CD4-positive, alpha-beta T cell treated with Interleukin-15 for 4 hours (primary cell): ENCODE measurements around the gene SUFU.
"Not testable (repeated sequence)": the region's sequence is repeated elsewhere in the genome, so short reads cannot be mapped to it uniquely, and the experiment has no call there.

Experiments used
- DNase-seq: peaks from one replicate; pipeline ENCODE4 v3.0.0-alpha.2; 2020; ENCODE audit warnings: low spot score

The SUFU gene

GRCh38 chr10:102480396-102480795 lies 23.4 kb upstream of the SUFU start:
- no peak for DNase-seq

- no peak for DNase-seq
Measured at GRCh38 chr10:102484021-102484420, 19.8 kb upstream of the SUFU start.

DNA sequence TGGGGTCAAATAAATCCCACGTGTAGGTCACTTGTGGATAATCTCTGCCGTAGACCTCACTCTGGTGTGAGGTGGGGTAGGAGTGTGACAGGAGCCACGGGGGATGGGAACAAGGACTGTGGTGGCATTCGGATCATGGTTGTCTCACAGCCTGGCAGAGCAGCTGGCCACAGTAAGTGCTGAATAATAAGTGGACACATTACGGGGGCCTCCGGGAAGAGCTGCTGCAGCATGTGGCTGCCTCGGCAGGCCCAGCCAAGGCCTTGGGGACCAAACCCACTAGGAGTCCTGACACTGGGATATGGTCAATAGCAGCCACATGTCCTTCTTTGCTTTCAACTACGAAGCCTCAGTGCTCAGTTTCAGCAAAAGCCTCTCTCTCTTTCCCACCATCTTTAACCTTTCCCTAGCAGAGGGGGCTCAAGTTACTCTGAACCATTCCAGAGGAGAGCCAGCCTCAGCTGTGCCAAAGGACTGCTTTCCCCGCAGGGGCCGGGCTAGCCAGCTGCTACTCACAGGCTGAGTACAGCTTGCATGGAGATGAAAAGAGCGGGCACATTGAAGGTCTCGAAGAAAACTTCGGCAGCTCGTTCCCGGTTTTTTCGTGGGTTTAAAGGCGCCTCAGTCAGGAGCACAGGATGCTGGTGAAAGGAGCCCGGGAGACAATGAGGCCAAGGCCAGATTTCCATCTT lies 18.5 kb upstream of the SUFU start:
- no peak for DNase-seq

DNA sequence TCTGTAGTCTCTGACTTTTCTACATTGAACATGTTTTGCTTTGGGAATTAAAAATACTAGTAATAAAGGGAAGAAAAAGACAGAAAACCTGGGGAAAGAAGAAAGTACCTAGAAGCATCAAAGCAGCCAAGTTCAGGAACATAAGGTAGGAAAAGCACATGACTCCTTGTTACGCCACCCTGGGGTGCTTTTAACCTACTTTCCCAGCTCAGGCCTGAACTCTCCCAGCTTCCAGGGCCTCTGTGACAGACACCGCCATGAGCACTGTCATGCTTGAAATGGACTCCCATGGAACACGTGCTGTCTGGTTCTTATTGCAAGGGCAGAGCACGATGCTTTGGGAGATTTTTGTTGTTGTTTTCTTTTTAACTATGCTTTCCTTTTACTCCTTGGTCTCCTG lies 12.6 kb upstream of the SUFU start:
- no peak for DNase-seq

- DNase-seq, result no peak
Measured at GRCh38 chr10:102492344-102492939, 11.3 kb upstream of the SUFU start.

GRCh38 chr10:102492983-102493382 lies 10.8 kb upstream of the SUFU start:
- no peak for DNase-seq

- DNase-seq, result no peak
Measured at GRCh38 chr10:102493771-102494170, 10.0 kb upstream of the SUFU start.

GRCh38 chr10:102497545-102497944 lies 6.2 kb upstream of the SUFU start:
- DNase-seq, result no peak

- DNase-seq, result no peak
Measured at GRCh38 chr10:102499356-102499755, 4.4 kb upstream of the SUFU start.

GRCh38 chr10:102500686-102501085 lies 3.1 kb upstream of the SUFU start:
- not testable (repeated sequence) for DNase-seq

- DNase-seq, result no peak
Measured at GRCh38 chr10:102501201-102502028, 2.4 kb upstream of the SUFU start.

DNA sequence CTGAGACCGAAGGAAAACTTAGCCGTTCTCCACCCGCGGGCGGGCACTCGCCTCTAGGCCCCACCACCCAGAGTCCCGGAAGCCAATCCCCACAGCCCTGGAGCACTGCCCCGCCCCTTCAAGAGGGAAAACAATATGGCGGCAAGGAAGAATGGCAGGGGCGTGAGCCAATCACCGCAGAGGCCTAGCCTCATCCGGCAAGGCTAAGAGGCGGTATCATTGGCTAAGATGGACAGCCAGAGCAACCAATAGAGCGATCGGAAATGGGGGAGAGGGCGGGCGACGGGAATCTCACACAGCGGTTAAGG lies 1.8 kb upstream of the SUFU start:
- DNase-seq, result peak; percentile 99

DNA sequence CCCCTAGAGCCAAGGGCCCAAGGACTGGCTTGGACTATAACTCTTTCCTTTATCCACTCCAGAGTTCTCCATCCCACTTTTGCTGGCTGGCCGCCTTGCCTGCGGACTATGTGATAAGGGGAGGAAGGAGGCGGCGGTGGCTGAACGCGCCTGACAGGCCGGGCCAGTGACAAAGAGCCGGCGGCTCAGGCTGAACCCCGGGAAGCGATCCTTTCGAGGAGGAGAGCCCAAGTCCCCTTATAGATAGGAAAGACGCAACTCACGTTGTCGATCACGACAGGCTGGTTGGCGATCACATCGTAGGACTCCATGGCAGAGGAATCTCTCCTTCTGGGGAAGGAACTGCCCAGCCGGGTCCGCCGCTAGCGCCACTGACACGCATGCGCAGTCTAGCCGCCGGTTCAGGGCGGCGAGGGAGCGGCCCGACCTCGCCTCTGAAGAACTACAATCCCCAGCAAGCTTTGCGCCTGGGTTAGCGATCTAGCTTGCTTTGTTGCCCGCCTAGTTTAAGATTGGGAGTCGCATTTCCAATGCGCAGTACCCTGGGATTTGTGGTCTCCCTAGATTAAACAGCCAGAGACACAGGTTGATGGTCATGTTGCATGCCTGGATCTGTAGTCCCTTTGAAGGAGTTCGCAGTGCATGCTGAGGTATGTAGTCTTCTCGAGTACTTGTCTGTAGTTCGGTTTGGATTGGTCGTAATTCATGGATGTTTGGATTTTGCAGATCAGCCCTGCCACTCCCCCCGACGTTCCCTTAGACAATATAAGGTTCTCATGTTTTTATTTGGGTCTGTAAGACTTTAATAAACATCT lies 1.2 kb upstream of the SUFU start, which contains the start of gene ACTR1A:
ACTR1A (minus strand) TSS at position 376 of the 815 bp plus-strand sequence; CDS start at position 311, 65 bp downstream.
- peak; percentile 97 for DNase-seq

DNA sequence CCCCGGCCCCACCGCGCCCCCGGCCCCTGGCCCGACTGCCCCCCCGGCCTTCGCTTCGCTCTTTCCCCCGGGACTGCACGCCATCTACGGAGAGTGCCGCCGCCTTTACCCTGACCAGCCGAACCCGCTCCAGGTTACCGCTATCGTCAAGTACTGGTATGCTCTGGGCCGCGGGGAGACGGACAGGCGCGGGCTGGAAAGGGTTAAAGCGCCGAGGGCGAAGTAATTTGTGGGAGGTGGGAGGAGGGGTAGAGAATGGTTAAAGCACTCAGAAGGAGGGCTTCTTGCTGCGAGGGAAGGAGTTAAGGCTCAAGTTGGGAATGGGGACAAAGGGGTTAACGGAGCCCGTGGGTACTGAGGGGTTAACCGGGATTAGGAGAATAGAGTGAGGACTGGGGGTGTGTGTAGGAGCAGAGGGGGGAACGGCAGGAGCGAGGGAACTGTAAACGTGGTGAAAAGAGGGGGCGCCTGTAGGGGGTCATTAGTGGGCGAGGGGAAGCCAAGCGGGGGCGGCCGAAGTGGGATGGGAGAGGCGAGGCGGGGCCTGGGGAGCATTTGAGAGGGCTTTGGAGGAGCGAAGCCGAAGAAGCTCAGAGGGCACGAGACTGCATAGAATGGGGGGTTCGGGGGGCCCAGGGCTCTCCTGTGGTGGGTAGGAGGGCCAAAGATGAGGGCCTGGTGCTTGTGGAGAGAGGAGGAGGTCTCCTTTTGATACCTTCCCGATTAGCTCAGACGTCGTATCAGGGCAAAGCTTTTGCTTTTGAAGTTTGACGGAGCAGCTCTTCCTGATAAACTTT lies 605 bp downstream of the SUFU start:
- peak; percentile 9 for DNase-seq

GRCh38 chr10:102504976-102505300 lies 1.2 kb downstream of the SUFU start:
- DNase-seq, result no peak

DNA sequence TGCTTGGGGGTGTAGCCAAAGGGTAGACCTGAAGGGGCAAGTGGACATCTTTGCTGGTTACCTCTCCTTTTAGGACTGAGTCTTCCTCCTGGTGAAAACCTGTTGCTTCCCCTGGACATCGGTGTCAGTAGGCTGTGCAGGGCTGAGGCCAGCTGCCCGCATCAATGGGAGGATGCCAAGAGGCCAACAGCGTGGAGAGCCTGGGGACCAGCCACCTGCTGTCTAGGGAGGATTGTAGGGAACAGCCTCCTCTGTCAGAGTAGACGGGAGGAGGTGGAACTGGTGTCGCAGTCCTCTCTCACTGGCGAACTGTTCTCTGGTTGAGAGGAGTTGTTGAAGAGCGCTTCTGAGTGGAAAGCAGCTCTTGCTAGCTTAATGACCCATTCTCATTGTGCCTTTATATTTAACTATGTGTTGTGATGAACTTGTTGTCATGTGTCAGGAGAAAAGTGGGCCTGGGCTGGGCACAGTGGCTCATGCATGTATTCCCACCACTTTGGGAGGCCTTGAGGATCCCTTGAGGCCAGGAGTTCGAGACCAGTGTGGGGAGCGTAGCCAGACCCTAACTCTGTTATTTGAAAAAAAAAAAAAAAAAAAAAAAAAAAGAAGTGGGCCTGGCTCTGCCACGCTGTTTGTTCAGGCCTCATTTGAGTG lies 1.8 kb downstream of the SUFU start:
- DNase-seq, result no peak

GRCh38 chr10:102507521-102507920 lies 3.7 kb downstream of the SUFU start:
- DNase-seq, result no peak

- no peak for DNase-seq
Measured at GRCh38 chr10:102508506-102508905, 4.7 kb downstream of the SUFU start.

GRCh38 chr10:102509387-102509786 lies 5.6 kb downstream of the SUFU start:
- DNase-seq, result no peak

DNA sequence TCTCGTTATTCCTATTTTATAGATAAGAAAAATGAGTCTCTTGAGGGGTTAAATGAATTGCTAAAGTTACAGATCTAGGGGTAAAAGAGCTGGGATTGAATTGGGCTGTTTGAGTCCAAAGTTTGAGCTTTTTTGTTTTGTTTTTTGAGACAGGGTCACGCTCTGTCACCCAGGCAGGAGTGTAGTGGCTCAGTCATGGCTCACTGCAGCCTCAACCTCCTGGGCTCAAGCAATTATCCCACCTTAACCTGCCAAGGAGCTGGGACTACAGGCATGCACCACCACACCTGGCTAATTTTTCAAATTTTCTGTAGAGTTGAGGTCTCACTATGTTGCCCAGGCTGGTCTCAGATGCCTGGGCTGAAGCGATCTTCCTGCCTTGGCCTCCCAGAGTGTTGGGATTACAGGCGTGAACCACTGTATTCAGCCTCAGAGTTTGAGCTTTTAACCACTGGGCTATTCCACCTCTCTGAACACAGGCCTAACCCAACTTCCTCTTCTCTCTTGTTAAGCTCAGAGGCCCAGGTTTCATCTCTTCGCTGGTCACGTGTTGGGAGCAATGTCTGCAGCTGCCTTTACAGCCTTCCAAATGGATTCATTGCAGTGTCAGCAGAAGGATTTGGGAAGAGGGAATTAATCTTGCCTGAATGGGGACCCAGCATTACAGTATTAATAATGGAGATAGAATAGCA lies 8.0 kb downstream of the SUFU start:
- DNase-seq, result no peak
